GM19099 (cell line): ENCODE results near the gene NDUFA1.

ENCODE experiments used
- POLR2A ChIP-seq: IDR thresholded peaks from 3 replicates; pipeline ENCODE4 v1.6.1; 2011; ENCODE audit warnings: low read depth; ENCODE audit not compliant: insufficient read length; ENCODE audit errors: extremely low read depth

The NDUFA1 gene

DNA sequence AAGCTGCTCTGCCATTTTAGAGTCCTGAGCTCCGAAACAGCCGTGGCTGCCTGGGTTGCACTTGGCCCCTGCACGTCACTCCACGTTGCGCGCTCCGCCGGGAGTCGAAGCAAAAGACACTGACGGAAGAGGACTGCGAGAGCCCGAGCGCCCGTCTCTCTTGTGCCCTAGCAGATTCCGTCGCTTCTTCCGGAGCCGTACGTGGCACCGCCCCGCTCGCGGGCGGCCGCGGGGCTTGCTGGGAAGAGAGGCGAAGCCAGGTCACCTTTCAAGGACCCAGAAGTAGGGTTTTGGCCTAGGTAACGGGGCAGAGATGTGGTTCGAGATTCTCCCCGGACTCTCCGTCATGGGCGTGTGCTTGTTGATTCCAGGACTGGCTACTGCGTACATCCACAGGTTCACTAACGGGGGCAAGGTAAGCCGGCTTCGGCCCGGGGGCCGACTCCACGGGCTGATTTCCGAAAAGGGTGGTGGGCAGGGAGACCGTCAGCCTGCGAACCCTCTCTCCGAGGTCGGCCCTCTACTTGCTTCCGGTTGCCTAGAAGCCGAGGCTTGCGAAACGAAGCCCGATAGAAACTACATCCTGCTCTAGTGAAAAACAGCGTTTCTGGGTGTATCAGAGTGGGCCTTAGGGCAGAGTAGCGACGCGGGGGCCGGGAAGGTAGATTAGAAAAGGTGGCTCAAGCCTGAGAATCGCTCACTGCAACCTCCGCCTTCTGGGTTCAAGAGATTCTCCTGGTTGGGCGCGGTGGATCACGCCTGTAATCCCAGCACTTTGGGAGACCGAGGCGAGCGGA lies at the start of gene NDUFA1, which contains the start of gene RNF113A:
NDUFA1 (plus strand) TSS at position 234 of the 797 bp plus-strand sequence; CDS start at position 314, 80 bp downstream.
RNF113A (minus strand) TSS at position 135 of the 797 bp plus-strand sequence; CDS start at position 15, 120 bp downstream.
- peak; percentile 79 for TF ChIP-seq POLR2A

DNA sequence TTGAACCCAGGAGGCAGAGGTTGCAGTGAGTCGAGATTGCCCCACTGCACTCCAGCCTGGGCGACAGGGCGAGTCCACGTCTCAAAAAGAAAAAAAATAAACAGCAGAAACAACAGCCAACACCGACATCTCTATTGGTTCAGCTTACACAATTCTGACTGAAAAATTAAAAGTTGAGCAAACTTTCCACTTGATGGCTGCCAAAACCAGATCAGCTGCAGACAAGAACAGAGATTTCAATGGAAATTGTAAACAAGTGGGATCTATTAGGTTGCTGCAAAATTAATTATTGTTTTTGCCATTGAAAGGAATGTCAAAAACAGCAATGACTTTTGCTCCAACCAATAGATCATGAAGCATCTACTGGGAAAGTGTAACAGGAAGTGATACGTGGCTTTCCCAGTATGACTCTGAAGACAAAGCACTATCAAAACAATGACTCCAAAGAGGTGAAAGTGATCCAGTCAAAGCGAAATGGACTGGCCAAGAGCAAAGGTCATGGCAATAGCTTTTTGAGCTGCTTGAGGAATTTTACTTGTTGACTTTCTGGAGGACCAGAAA lies 45.2 kb upstream of the NDUFA1 start:
- TF ChIP-seq POLR2A = no peak

DNA sequence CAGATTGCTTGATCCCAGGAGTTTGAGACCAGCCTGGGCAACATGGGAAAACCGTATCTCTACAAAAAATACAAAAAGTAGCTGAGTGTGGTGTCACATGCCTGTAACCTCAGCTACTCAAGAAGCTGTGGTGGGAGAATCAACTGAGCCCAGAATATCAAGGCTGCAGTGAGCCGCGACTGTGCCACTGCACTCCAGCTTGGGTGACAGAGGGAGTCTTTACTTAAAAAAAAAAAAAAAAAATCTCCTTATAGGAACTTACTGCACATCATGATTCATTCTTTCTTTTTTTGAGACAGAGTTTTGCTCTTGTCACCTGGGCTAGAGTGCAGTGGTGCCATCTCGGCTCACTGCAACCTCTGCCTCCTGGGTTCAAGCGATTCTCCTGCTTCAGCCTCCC lies 43.2 kb upstream of the NDUFA1 start:
- no peak for TF ChIP-seq POLR2A

DNA sequence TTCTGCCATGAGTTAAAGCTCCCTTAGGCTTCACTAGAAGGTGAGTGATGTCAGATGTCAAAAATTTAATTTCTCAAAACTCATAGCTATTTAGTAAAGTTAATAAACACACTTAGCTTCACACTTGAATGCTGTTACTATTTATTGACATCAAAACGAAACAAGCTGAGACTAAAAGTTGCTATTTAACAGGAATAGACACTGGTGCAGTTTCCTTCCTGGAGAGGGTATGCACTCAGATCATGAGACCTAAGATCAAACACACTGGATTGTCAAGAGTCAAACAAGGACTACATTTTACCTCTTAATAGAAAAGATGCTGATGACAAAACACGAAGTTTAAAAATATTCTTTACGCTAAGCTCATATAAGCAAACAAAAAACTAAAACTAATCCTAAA lies 37.7 kb upstream of the NDUFA1 start:
- TF ChIP-seq POLR2A = no peak

DNA sequence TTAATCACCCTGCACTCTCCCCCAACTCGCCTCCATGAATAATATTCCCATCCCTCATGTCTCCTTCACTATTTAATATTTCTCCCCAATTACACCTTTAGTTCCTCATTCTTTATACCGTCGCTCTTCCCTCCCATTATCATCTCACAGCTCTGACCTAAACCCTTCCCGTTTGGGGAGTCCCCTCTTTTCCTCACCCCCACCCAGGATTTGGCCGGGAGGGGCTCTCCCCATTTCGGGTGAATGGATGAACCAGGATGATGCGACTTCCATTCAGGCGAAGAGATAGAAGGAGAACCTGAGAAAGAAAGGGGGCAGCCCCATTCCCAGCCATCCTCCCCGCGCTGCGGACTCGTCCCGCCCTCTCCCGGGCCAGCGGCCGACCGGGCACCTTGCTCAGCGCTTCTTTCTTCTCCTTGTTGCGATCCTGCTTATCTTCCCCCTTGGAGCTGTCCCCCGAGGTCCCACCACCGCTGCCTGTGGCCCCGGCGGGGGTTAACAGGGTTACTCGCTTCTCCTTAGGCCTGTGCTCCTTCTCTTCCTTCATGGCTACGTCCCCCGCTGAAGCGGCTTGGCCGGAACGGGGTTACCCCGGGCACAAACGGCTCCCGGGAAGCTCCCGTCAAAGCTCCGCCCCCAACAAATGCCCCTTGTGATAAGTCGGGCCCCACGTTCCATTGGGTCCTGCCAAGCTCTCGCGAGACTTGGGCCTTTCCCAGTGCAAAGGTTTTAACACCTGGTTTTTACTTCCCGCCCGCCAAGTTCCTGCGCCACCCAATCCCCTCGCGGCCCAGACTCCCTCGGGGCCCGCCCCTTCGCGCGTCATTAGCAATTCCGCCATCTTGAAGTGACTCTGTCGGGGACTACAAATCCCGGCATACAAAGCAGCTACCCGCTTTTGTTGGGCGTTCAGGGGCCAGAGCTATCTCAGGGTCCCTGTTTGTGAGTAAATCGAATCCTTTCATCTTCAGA lies 19.0 kb upstream of the NDUFA1 start, which contains the start of gene UPF3B:
UPF3B (minus strand) TSS at position 582 of the 972 bp plus-strand sequence; CDS start at position 547, 35 bp downstream.
- peak; percentile 68 for TF ChIP-seq POLR2A

DNA sequence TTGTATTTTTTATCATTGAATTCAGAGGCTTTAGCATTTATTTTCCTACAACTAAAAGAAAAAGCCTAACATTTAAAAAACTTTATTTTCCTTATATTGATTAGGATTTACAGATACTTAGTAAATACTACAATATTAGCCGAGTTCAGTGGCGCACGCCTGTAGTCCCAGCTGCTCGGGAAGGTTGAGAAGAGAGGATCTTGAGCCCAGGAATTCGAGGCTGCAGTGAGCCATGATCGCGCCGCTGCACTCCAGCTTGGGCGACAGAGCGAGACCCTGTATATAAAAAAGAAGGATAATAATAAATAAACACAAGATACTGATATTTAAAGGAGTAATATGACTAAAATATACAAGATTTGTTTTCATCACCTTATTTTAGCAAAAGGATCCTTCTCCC lies 18.2 kb upstream of the NDUFA1 start:
- no peak for TF ChIP-seq POLR2A

DNA sequence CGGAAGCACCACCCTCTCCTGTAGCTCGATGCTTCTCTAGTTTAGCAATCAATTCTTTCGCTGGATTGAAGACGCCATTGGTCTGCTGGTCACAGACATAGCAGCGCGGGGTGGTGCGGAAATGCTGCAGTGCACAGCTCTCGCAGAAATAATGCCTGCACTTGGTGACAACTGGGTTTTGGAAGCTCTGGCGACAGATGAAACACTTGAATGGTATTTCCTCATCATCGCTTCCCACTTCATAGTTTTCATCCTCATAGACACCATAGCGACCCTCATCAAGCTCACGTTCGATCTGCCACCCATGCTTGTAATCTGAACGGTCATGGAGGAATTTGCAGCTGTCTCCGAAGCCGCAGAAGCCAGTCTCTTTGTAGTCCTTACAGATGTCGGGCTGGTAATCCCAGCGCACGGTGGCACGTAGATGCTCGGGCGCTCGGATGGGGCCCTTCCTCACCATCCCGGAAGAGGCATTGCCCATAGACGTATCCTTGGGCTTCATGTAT lies 953 bp upstream of the NDUFA1 start:
- TF ChIP-seq POLR2A = no peak

DNA sequence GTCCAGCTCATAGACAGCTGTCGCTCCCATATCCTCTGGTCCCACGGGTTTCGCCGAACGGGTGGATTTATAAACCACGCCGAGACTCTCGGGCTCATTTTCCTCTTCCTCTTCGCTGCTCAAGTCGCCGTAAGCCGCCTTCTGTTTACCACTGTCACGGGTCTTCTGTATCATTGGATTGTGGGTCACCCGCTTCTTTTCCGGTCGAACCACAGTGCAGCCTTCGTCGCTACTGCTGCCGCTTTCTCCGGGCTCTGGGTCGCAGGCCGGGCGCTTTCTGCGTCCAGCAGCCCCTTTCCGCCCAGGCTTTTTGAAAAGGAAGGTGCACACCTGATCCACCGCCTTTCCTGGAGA lies 410 bp upstream of the NDUFA1 start:
- no peak for TF ChIP-seq POLR2A

DNA sequence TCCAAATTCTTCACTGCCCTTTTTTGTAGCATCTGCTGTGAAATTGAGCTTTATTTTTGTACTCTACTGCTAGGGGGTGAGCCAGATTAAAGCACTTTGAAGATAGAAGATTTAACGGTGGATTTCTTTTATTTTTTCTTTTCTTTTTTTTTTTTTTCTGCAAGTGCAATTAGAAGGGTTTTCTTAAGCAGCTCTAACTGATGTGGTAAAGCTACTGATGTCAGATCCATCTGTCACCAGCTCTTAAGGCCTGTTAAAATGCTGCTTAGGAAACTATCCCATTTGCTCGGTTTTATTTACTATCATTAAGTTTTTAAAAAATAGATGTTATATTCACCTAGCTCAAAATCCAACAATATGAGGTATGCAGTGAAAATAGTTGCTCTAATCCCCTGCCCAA lies 7.1 kb downstream of the NDUFA1 start:
- TF ChIP-seq POLR2A = no peak

DNA sequence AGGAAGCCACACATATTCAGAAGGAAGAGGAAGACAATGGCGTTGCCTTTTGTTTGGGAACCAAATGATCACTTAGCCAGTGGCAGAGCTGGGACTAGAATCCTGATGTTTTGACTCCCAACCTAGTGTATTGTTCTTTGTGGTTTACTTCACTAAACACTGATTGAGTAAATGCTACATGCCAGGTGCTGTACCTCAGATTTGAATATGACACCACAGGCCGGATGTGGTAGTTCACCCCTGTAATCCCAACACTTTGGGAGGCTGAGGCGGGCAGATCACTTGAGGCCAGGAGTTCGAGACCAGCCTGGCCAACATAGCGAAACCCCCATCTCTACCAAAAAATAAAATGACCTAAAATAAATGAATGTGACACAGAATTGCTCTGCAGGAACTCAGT lies 8.4 kb downstream of the NDUFA1 start:
- no peak for TF ChIP-seq POLR2A

DNA sequence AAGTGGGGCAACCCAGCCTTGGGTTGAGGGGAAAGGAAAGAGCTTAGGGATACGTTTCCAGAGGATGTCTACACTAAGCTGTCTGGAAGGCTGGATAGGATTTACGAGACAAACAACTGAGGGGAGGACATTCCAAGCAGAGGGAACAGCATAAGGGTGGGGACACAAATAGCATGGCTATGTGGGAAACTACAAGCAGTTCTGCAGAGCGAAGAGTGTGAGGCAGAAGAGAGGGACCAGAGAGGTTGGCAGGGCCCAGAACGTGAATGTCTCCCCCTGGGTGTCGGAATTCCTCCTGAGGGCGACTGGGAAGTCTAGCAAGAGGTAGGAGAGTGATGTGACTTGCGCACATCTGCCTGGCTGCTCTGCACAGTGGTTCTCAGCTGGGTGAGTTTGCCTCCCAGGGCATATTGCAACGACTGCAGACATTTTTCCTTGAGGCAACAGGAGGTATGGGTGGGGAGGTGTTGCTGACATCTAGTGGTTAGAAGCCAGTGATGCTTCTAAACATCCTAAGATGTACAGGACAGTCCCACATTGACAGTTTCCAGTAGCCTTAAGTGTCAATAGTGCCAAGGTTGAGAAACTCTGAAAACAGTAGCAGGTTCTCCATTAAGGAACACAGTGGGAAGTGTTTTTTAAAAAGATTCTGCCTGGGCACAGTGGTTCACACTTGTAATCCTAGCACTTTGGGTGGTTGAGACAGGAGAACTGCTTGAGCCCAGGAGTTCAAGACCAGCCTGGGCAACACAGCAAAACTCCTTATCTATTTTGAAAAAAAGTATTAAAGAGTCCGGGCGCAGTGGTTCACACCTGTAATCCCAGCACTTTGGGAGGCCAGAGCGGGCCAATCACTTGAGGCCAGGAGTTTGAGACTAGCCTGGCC lies 9.2 kb downstream of the NDUFA1 start:
- TF ChIP-seq POLR2A = no peak

DNA sequence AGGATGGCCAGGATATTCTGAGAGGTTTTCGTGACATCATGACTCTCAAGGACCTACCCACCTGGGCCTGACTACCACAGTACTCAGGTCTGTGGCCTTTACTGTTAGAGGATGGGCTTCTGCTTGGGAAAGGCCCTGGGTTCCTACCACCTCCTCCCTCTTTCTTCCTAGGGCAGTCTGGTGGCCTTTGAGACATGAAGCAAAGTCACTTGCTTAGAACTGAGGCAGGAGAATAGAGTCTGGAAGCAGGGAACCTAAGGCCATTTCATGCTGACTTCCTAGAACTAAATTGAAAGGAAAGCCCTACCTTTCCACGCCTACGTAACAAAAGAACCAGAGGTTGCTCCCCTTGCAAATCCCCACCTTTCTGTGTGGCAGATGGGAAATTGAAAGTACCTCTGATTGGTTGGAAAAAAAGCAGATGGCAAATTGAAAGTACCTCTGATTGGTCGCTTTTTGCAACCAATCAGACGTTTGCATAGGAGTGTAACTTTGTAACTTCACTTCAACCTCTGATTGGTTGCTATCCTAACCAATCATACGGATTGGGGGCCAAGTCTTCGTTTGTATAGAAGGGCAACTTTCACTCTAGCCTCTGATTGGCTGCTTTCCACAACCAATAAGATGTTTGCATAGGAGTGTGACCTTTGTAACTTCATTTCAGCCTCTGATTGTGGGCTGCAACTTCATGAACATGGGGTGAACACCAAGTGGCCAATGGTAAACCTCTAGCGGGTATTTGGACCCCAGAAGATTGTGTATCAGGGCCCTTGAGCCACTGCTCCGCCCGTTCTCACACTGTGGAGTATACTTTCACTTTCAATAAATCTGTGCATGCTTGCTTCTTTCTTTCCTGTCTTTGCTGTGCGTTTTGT lies 14.2 kb downstream of the NDUFA1 start:
- TF ChIP-seq POLR2A = no peak
